ENCODE results near the gene MDM2.

- TF ChIP-seq CTCF (conservative IDR thresholded peaks at IDR 0.05) (no peak), ZFX (IDR thresholded peaks at IDR 0.05) (no peak)
Measured at GRCh38 chr12:68885381-68885780, 77.4 kb downstream of the MDM2 start.

All from C4-2B (cell line).